ENCODE measurements around the gene MTUS2. TPM values are rescaled to one million over a fixed set of nuclear protein-coding genes. Genes with fewer than 3 reads are reported as not detected.

The MTUS2 gene
- total and polyA plus RNA-seq, 2 of the 8 experiments (the other 6 are each of a cell fraction or from before 2014, with no cell fraction given): 0.18 to 0.80 TPM

- Histone ChIP-seq H2BK120ac (replicated peaks; ENCODE audit: low read depth, low read length) (no peak overlapping the region), H3K4me1 (replicated peaks in 1 of 4; ENCODE audit: control insufficient read depth in 3 of 4, insufficient read depth in 4 of 4, low read length in 3 of 4) (peaks cover 0 to 7% (median 1%) of the 10 kb centered on the region in 4 experiments; a peak in 4 of 7 replicates), H3K79me2 (ENCODE audit: control insufficient read depth in 1 of 2, insufficient read depth in 2 of 2, low read length in 2 of 2) (no peaks in the 10 kb centered on the region), H3K4ac (replicated peaks; ENCODE audit: insufficient read length, low read depth, low read length) (no peak overlapping the region), H3K4me2 (ENCODE audit: insufficient read depth in 1 of 2, low read depth in 2 of 2, low read length in 2 of 2) (peak overlapping the region in 1 of 2 experiments; percentile 4; a peak in 1 of 4 replicates), H2AK5ac (ENCODE audit: low read depth, low read length) (no peak overlapping the region), H3K9ac (replicated peaks in 1 of 4; ENCODE audit: extremely low read depth in 1 of 4, low read depth in 3 of 4, low read length in 3 of 4) (no peak overlapping the region), H2BK12ac (ENCODE audit: low read depth, low read length) (no peak overlapping the region), H3K27me3 (replicated peaks in 1 of 4; ENCODE audit: control insufficient read depth in 3 of 4, extremely low read depth in 1 of 4, insufficient read depth in 3 of 4, low read length in 3 of 4) (no peaks in the 10 kb centered on the region), H4K91ac (replicated peaks; ENCODE audit: insufficient read length, low read length) (no peak overlapping the region), H3K36me3 (ENCODE audit: control insufficient read depth in 2 of 4, insufficient read depth in 4 of 4, low read length in 3 of 4) (no peaks in the 10 kb centered on the region), H4K8ac (ENCODE audit: extremely low read depth, insufficient read depth, low read length) (no peak overlapping the region), H2BK5ac (ENCODE audit: low read depth, low read length) (no peak overlapping the region), H3K4me3 (ENCODE audit: extremely low read depth in 1 of 4, insufficient read depth in 2 of 4, low read depth in 3 of 4, low read length in 4 of 4) (peak overlapping the region in 1 of 4 experiments; percentile 16; a peak in 1 of 8 replicates), H4K20me1 (replicated peaks in 1 of 2; ENCODE audit: control insufficient read depth in 1 of 2, insufficient read depth in 2 of 2, low read length in 2 of 2) (no peaks in the 10 kb centered on the region), H3K18ac (ENCODE audit: extremely low read depth, low read length) (no peak overlapping the region), H3K14ac (ENCODE audit: insufficient read length) (no peak overlapping the region), H3K23me2 (ENCODE audit: low read depth, low read length) (no peaks in the 10 kb centered on the region), H3K56ac (replicated peaks; ENCODE audit: insufficient read length, low read depth, low read length) (no peak overlapping the region), H3K79me1 (ENCODE audit: low read depth, low read length) (no peaks in the 10 kb centered on the region), H2AFZ (ENCODE audit: low read length) (no peak overlapping the region), H4K5ac (ENCODE audit: insufficient read length, low read depth, low read length) (no peak overlapping the region), H2BK20ac (ENCODE audit: low read length) (no peak overlapping the region), H2BK15ac (ENCODE audit: low read length) (no peak overlapping the region), H3K9me3 (ENCODE audit: insufficient read depth in 2 of 2, low read depth in 1 of 2, low read length in 1 of 2) (peaks cover 10% of the 10 kb centered on the region in 2 experiments), H3K23ac (ENCODE audit: insufficient read length) (no peak overlapping the region), H3K27ac (ENCODE audit: low read depth, low read length) (no peak overlapping the region)
- FAIRE-seq: peak; percentile 13
- peak; percentile 15 to 52 for DNase-seq (ENCODE audit: low read depth in 1 of 2, low spot score in 2 of 2)
- ChIA-PET CTCF (ENCODE audit: partially characterized antibody) (interaction anchor here (0.7 to 0.9 kb wide), 2 partner anchors 16 to 19 kb away, joined by 3 read pairs; no protein-coding TSS in a partner anchor), POLR2A (ENCODE audit: partially characterized antibody) (no interaction called here)
- 54% methylated on average over 1 of the region's 1 CpG; no CpG with 5 or more reads in 1 of the 2 experiments for WGBS, 2 experiments (ENCODE audit: extremely low coverage in 1 of 2, insufficient coverage in 1 of 2, insufficient read length in 1 of 2, insufficient replicate concordance in 2 of 2, low coverage in 1 of 2, low lambda C conversion rate in 2 of 2, missing lambda C conversion rate in 1 of 2)
- no peak for TF ChIP-seq MAX (IDR thresholded peaks at IDR 0.05)
- TF ChIP-seq JUN (IDR thresholded peaks at IDR 0.05; ENCODE audit: low read depth, low read length): no peak
- no peak for TF ChIP-seq RFX5 (IDR thresholded peaks at IDR 0.05; ENCODE audit: borderline replicate concordance, low read depth, low read length)
- TF ChIP-seq YY1 (IDR thresholded peaks at IDR 0.05; ENCODE audit: low read depth, low read length): peak; percentile 64
- TF ChIP-seq CHD2 (IDR thresholded peaks at IDR 0.05; ENCODE audit: low read length): no peak
- no peak for TF ChIP-seq CBX8 (IDR thresholded peaks at IDR 0.05; ENCODE audit: borderline replicate concordance, low read depth, low read length)
- TF ChIP-seq RNF2 (IDR thresholded peaks at IDR 0.05; ENCODE audit: borderline replicate concordance, low read depth, low read length, missing control alignments, poor library complexity, severe bottlenecking): no peak
- TF ChIP-seq SRF (IDR thresholded peaks at IDR 0.05; ENCODE audit: low read depth, low read length): no peak
- TF ChIP-seq USF2 (IDR thresholded peaks at IDR 0.05; ENCODE audit: low read length): no peak
- TF ChIP-seq ASH2L (IDR thresholded peaks at IDR 0.05; ENCODE audit: low read length): no peak
- TF ChIP-seq RAD21 (IDR thresholded peaks at IDR 0.05 in 1 of 2, conservative IDR thresholded peaks at IDR 0.05 in 1 of 2; ENCODE audit: low read depth in 2 of 2, low read length in 2 of 2): 0 out of 4 replicates have a peak, but pooled peaks of 1 of the 2 experiments have one; percentile 8
- no peak for TF ChIP-seq JUND (IDR thresholded peaks at IDR 0.05; ENCODE audit: low read length)
Measured at GRCh38 chr13:29301027-29301426, 480.9 kb downstream of the MTUS2 start.
